IMR-90 (cell line): ENCODE results near the gene RALGPS1. TPM values are rescaled to one million over a fixed set of nuclear protein-coding genes. Genes with fewer than 3 reads are reported as not detected.
A peak's percentile ranks its signal among the peaks of the same experiment; 100 is the strongest.

ENCODE experiments used
- ATAC-seq: fragments of 200-7000 bp; cut with Tn5 transposase; 2 replicates; pipeline ENCODE4 v1.9.1; 2020; ENCODE audit warnings: low read depth, mild to moderate bottlenecking, moderate library complexity
- BruUV-seq: library from RNA; stranded (reverse); fragments of 400-500 nt; replicated peaks from 2 replicates; lab custom pipeline; 2021; lab: Mats Ljungman, UMichigan
- CTCF ChIA-PET: fragments of 300-600 bp; formaldehyde crosslinking; extraction: SDS; loops from one replicate; lab custom pipeline; 2021; ENCODE audit warnings: antibody characterized with exemption; lab: Yijun Ruan, JAX
- POLR2A ChIA-PET: fragments of 300-600 bp; sonication (Branson Sonifier 250); formaldehyde crosslinking; loops from one replicate; lab custom pipeline; 2022; ENCODE audit warnings: antibody characterized with exemption; ENCODE audit not compliant: unreplicated experiment; lab: Charles Lee
- DNase-seq: peaks from one replicate; pipeline ENCODE4 v3.0.0; 2013
- H2AFZ ChIP-seq: replicated peaks from 2 replicates; pipeline ENCODE3; 2013; ENCODE audit warnings: low read length, mild to moderate bottlenecking; ENCODE audit not compliant: poor library complexity
- H2AK5ac ChIP-seq: 2 replicates; pipeline ENCODE4 v1.6.1; 2013; ENCODE audit warnings: low read depth, low read length, inconsistent platforms
- H2AK9ac ChIP-seq: replicated peaks from 2 replicates; pipeline ENCODE3; 2013; ENCODE audit warnings: mild to moderate bottlenecking, low read depth, low read length, moderate library complexity; ENCODE audit not compliant: poor library complexity
- H2BK120ac ChIP-seq: 2 replicates; pipeline ENCODE4 v1.6.1; 2013; ENCODE audit warnings: low read depth, low read length, inconsistent platforms
- H2BK15ac ChIP-seq: 3 replicates; pipeline ENCODE4 v1.6.1; 2013; ENCODE audit warnings: low read depth, low read length, inconsistent platforms
- H2BK20ac ChIP-seq: 2 replicates; pipeline ENCODE4 v1.6.1; 2013; ENCODE audit warnings: low read depth, mild to moderate bottlenecking, inconsistent platforms, low read length, moderate library complexity
- H2BK5ac ChIP-seq: 2 replicates; pipeline ENCODE4 v1.6.1; 2013; ENCODE audit warnings: mild to moderate bottlenecking, low read depth, low read length, inconsistent platforms; ENCODE audit not compliant: poor library complexity, severe bottlenecking
- H3K14ac ChIP-seq: replicated peaks from 2 replicates; pipeline ENCODE4 v1.6.1; 2013; ENCODE audit warnings: low read depth, low read length, inconsistent platforms
- H3K18ac ChIP-seq: 2 replicates; pipeline ENCODE4 v1.6.1; 2013; ENCODE audit warnings: low read depth, low read length, control low read depth
- H3K23ac ChIP-seq: 2 replicates; pipeline ENCODE4 v1.6.1; 2013; ENCODE audit warnings: low read depth, low read length, inconsistent platforms
- H3K27ac ChIP-seq: 2 replicates; pipeline ENCODE4 v1.5.1; 2013; ENCODE audit warnings: mild to moderate bottlenecking, control low read depth, low read length; ENCODE audit not compliant: insufficient read depth
- H3K27me3 ChIP-seq: 2 replicates; pipeline ENCODE4 v1.6.1; 2013; ENCODE audit warnings: low read length; ENCODE audit not compliant: control insufficient read depth, insufficient read depth
- H3K36me3 ChIP-seq: 2 replicates; pipeline ENCODE4 v1.6.1; 2013; ENCODE audit warnings: low read length, mixed read lengths; ENCODE audit not compliant: control insufficient read depth, insufficient read depth
- H3K4ac ChIP-seq: 2 replicates; pipeline ENCODE4 v1.6.1; 2013; ENCODE audit warnings: low read depth, low read length, inconsistent platforms
- H3K4me1 ChIP-seq: 2 replicates; pipeline ENCODE4 v1.6.1; 2013; ENCODE audit warnings: low read length, mixed read lengths; ENCODE audit not compliant: control insufficient read depth, insufficient read depth
- H3K4me2 ChIP-seq: 2 replicates; pipeline ENCODE4 v1.6.1; 2013; ENCODE audit warnings: low read depth, mild to moderate bottlenecking, control low read depth, low read length, moderate library complexity
- H3K4me3 ChIP-seq: 2 replicates; pipeline ENCODE4 v1.5.1; 2013; ENCODE audit warnings: low read depth, mild to moderate bottlenecking, control low read depth, low read length, moderate library complexity; ENCODE audit not compliant: insufficient read depth
- H3K56ac ChIP-seq: 2 replicates; pipeline ENCODE4 v1.6.1; 2013; ENCODE audit warnings: low read length, inconsistent platforms; ENCODE audit not compliant: insufficient read depth; ENCODE audit errors: extremely low read depth
- H3K79me1 ChIP-seq, 2 experiments: 2 replicates each; pipeline ENCODE4 v1.6.1; 2013; ENCODE audit warnings: low read length in 2 of 2, inconsistent platforms in 1 of 2, low read depth in 1 of 2
- H3K9ac ChIP-seq: 2 replicates; pipeline ENCODE4 v1.6.1; 2013; ENCODE audit warnings: low read depth, low read length, control low read depth
- H3K9me1 ChIP-seq: 2 replicates; pipeline ENCODE4 v1.6.1; 2013; ENCODE audit warnings: low read length, inconsistent platforms; ENCODE audit not compliant: insufficient read depth
- H3K9me3 ChIP-seq: 2 replicates; pipeline ENCODE4 v1.6.1; 2013; ENCODE audit warnings: low read length; ENCODE audit not compliant: control insufficient read depth, insufficient read depth
- H4K20me1 ChIP-seq: 2 replicates; pipeline ENCODE4 v1.6.1; 2013; ENCODE audit warnings: low read length, inconsistent platforms; ENCODE audit not compliant: insufficient read depth
- H4K5ac ChIP-seq: 2 replicates; pipeline ENCODE4 v1.6.1; 2013; ENCODE audit warnings: mild to moderate bottlenecking, low read depth, low read length, control low read depth
- H4K8ac ChIP-seq, 2 experiments: 2 replicates each; pipeline ENCODE4 v1.6.1; 2013; ENCODE audit warnings: low read depth in 2 of 2, low read length in 2 of 2, control low read depth in 1 of 2, inconsistent platforms in 1 of 2
- H4K91ac ChIP-seq: 2 replicates; pipeline ENCODE4 v1.6.1; 2013; ENCODE audit warnings: low read depth, low read length, inconsistent platforms; ENCODE audit not compliant: insufficient read depth
- CTCF ChIP-seq: conservative IDR thresholded peaks from 2 replicates; pipeline ENCODE4 v1.5.1; 2012; ENCODE audit warnings: mild to moderate bottlenecking, low read depth, low read length, improper control_type of control experiment
- FOS ChIP-seq: fragments of 150-350 bp; IDR thresholded peaks from 2 replicates; pipeline ENCODE4 v1.6.1; 2016; ENCODE audit warnings: low read depth, low read length
- RFX5 ChIP-seq: IDR thresholded peaks from 2 replicates; pipeline ENCODE4 v1.8.0; 2012; ENCODE audit warnings: low read depth, mild to moderate bottlenecking, low read length, moderate library complexity
- WGBS, 2 experiments: methylation state at CpG; one replicate each; pipeline versions ENCODE4 v1.1.5 to v1.1.7; 2013; ENCODE audit warnings: missing lambda C conversion rate in 2 of 2; ENCODE audit not compliant: insufficient read length in 1 of 2; ENCODE audit errors: extremely low coverage in 2 of 2; 5-methylcytosine and 5-hydroxymethylcytosine counted together
- dilution Hi-C: fragments of 300-500 bp; cut with HindIII; formaldehyde crosslinking; loops from one replicate; pipeline ENCODE4 v1.14.3; 2018; ENCODE audit warnings: low sequenced_read_pairs; ENCODE audit not compliant: unreplicated experiment
- in situ Hi-C: fragments of 300-500 bp; cut with MboI; formaldehyde crosslinking; loops from 3 replicates; pipeline ENCODE4 v1.14.3; 2019; ENCODE audit warnings: low sequenced_read_pairs, inconsistent platforms, mixed read lengths
- intact Hi-C: fragments of 100-400 bp; cut with micrococcal nuclease; formaldehyde crosslinking; loops from 2 replicates; pipeline ENCODE4 v1.10.0; 2022
- polyA plus RNA-seq, 3 experiments: library from polyadenylated mRNA; depleted of rRNA; stranded (reverse); fragments of >200 nt; gene quantifications; 2 replicates each; pipeline ENCODE4 v1.2.3, GENCODE V29; 2012; ENCODE audit warnings: low replicate concordance in 1 of 3
- total RNA-seq: library from RNA; depleted of rRNA; stranded (reverse); fragments of >200 nt; gene quantifications from 2 replicates; pipeline ENCODE4 v1.2.3, GENCODE V29; 2012

The RALGPS1 gene
- total and polyA plus RNA-seq, 2 of the 4 experiments (the other 2 are of a cell fraction) = 0.90 to 2.8 TPM

GRCh38 chr9:127173063-127173462 is 258.5 kb downstream of the RALGPS1 start:
- POLR2A ChIA-PET = interaction anchor here (0.8 kb wide), 1 partner anchor 13 kb away, joined by 3 read pairs; no protein-coding TSS in a partner anchor
- Histone ChIP-seq H4K20me1 (no peaks in the 10 kb centered on the region), H3K9me3 (no peaks in the 10 kb centered on the region), H4K91ac (0 out of 2 replicates have a peak overlapping the region, but pooled peaks have one; percentile 63), H2AK5ac (peak overlapping the region; percentile 67; the same call in 1 of the 2 replicates), H3K56ac (no peak overlapping the region), H3K18ac (peak overlapping the region; percentile 71), H3K27me3 (no peaks in the 10 kb centered on the region), H3K4me1 (peaks cover 7% of the 10 kb centered on the region), H3K9ac (no peak overlapping the region), H3K4me3 (no peak overlapping the region), H3K79me1 (no peaks in the 10 kb centered on the region), H3K36me3 (no peaks in the 10 kb centered on the region), H3K14ac (peak overlapping the region; percentile 46), H3K9me1 (0 out of 2 replicates have a peak, but pooled peaks cover 3% of the 10 kb centered on the region), H3K4me2 (no peak overlapping the region), H2BK120ac (peak overlapping the region; percentile 44), H4K5ac (peak overlapping the region; percentile 55; the same call in 1 of the 2 replicates), H2BK5ac (no peak overlapping the region), H2AFZ (no peak overlapping the region), H2BK15ac (peak overlapping the region; percentile 1; the same call in 1 of the 3 replicates), H3K27ac (peak overlapping the region; percentile 50; the same call in 1 of the 2 replicates), H3K23ac (no peak overlapping the region), H3K4ac (peak overlapping the region; percentile 66; the same call in 1 of the 2 replicates), H2BK20ac (peak overlapping the region; percentile 9), H2AK9ac (no peak overlapping the region), H4K8ac (peak overlapping the region in 1 of 2 experiments; percentile 26; a peak in 1 of 4 replicates)
- BruUV-seq = no TSS peak
- WGBS, 2 experiments = 87% methylated on average over 4 of the region's 4 CpGs; no CpG with 5 or more reads in 1 of the 2 experiments
- CTCF ChIA-PET = no interaction called here
- DNase-seq (no peak), ATAC-seq (no peak)
- in situ Hi-C loops (no loop called here), intact Hi-C loops (no loop called here), dilution Hi-C loops (no loop called here)
- TF ChIP-seq FOS = no peak
- no peak for TF ChIP-seq RFX5
- TF ChIP-seq CTCF = no peak
